RCC 7860 (cell line): ENCODE results near the gene SLC22A1.

ENCODE experiments used
- DNase-seq: peaks from one replicate; pipeline ENCODE4 v3.0.0-alpha.2; 2015; ENCODE audit warnings: low spot score
- FAIRE-seq: peaks from 2 replicates; lab custom pipeline; 2012; peaks lifted over from hg19 to GRCh38; lab: Jason Lieb, UNC

The SLC22A1 gene

GRCh38 chr6:160204710-160205109 lies 83.1 kb downstream of the SLC22A1 start:
- DNase-seq = no peak
- FAIRE-seq = no peak

DNA sequence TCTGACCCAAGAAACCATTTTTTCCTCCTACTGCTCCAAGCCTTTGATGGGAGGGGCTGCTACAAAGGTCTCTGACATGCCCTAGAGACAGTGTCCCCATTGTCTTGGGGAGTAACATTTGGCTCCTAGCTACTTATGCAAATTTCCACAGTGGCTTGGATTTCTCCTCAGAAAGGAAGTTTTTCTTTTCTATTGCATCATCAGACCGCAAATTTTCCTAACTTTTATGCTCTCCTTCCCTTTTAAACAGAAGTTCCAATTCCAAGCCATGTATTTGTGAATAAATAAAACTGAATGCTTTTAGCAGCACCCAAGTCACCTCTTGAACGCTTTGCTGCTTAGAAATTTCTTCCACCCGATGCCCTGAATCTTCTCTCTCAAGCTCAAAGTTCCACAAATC lies 86.0 kb downstream of the SLC22A1 start:
- DNase-seq = no peak
- no peak for FAIRE-seq
